Bronchial epithelial cell (primary cell): ENCODE data around the gene PRKCZ. TPM values are rescaled to one million over a fixed set of nuclear protein-coding genes. Genes with fewer than 3 reads are reported as not detected.

Experiments
- DNase-seq: peaks from one replicate; pipeline ENCODE4 v3.0.0-alpha.2; 2010; ENCODE audit warnings: low read depth
- FAIRE-seq: peaks from 2 replicates; lab custom pipeline; 2011; peaks lifted over from hg19 to GRCh38; lab: Jason Lieb, UNC
- H3K27me3 ChIP-seq: 2 replicates; pipeline ENCODE4 v1.5.1; 2011; ENCODE audit warnings: low read length; ENCODE audit not compliant: control insufficient read depth, insufficient read depth
- H3K36me3 ChIP-seq: 2 replicates; pipeline ENCODE4 v1.5.1; 2011; ENCODE audit warnings: low read length; ENCODE audit not compliant: control insufficient read depth, insufficient read depth
- H3K4me3 ChIP-seq: 2 replicates; pipeline ENCODE4 v1.5.1; 2011; ENCODE audit warnings: mild to moderate bottlenecking, low read depth, low read length, control low read depth
- total RNA-seq: library from RNA; depleted of rRNA; stranded (reverse); fragments of >200 nt; gene quantifications from 2 replicates; pipeline ENCODE4 v1.2.1, GENCODE V29; 2014
- TF ChIP-seq, protein P1 (sequence below): IDR thresholded peaks from 2 replicates; pipeline ENCODE4 v1.5.1; 2011; ENCODE audit warnings: mild to moderate bottlenecking, moderate library complexity, low read length, control low read depth, inconsistent platforms; ENCODE audit not compliant: insufficient read depth, severe bottlenecking

PRKCZ gene
- total RNA-seq, 1 donor from 2014 or later = 38.4 TPM

DNA sequence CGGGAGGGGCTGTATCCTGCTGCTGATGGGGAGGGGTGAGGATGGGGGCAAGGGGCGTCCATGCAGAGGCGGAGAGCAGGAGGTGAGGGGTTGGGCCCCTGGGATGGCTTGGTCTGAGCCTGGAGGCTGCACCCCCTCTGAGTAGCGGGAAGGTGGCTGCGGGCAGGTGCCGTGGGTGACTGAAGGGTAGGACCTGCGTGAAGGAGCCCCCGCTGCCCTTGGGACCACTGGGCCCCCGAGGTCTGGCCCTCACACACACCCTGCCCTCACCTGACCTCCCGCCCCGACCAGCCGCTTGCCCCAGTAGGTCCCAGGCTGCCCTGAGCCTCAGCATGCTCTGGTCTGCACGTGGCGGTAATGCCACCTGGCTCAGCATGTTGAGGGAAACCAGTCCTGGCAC, 165.1 kb downstream of the PRKCZ start:
- no peak for FAIRE-seq
- DNase-seq = no peak
- TF ChIP-seq, protein P1, sequence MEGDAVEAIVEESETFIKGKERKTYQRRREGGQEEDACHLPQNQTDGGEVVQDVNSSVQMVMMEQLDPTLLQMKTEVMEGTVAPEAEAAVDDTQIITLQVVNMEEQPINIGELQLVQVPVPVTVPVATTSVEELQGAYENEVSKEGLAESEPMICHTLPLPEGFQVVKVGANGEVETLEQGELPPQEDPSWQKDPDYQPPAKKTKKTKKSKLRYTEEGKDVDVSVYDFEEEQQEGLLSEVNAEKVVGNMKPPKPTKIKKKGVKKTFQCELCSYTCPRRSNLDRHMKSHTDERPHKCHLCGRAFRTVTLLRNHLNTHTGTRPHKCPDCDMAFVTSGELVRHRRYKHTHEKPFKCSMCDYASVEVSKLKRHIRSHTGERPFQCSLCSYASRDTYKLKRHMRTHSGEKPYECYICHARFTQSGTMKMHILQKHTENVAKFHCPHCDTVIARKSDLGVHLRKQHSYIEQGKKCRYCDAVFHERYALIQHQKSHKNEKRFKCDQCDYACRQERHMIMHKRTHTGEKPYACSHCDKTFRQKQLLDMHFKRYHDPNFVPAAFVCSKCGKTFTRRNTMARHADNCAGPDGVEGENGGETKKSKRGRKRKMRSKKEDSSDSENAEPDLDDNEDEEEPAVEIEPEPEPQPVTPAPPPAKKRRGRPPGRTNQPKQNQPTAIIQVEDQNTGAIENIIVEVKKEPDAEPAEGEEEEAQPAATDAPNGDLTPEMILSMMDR = no peak
- Histone ChIP-seq H3K27me3 (no peaks in the 10 kb centered on the region), H3K4me3 (no peak overlapping the region), H3K36me3 (no peaks in the 10 kb centered on the region)

DNA sequence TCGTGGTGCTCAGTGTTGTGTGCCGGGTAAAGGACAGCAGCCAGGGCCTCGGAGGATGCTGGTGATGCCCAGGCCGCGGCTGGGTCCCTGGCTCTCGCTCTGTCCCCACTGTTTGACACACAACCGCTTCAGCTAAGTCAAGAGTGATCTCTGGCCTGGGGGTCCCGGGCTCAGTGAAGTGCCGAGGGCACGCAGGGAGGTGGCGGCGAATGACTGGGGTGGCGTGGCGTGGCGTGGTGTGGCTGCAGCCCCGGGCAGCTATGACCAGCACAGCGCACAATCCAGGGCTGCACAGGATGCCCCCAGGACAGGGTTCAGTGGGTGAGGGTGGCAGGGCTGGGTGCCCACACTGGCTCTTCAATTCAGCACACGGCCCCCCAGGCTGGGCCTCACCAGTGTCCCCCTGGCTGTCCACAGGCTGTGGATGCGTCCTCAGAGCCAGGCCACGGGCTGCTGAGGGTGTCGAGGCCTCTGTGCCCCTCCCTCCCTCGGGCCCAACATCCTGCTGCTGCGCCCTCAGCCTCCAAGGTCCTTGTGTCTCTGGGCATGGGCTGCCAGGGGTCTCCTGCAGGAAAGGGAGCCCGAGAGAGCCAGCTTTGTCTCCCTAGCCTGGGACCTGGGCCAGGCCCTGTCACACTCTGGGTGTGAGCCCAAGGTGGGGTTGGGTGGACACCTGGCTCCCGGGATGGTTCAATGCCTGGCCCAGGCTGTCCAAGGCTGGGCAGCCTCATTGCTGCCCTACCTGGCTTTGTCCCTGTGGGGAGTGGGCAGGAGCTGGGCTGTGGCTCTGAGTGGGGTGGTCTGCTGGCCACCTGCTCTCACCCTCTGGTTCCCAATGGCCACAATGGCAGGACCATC, 165.9 kb downstream of the PRKCZ start:
- no peaks in the 10 kb centered on the region for H3K27me3 ChIP-seq
- no peaks in the 10 kb centered on the region for H3K36me3 ChIP-seq
- no peak overlapping the region for H3K4me3 ChIP-seq
- DNase-seq (no peak), FAIRE-seq (no peak)
- TF ChIP-seq, protein P1 = no peak

DNA sequence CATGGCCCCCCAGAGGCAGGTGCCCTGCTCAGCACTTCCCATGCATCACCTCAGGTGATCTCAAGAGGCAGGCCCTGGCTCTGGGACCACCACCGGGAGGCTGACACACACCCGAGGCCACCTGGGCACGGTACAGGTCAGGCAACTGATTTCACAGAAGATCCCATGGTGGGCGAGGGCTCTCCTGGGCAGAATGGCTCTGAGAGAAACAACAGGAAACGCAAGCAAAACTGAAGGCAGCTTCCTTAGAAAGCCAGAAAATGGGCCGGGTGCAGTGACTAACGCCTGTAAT, 166.5 kb downstream of the PRKCZ start:
- no peak overlapping the region for H3K4me3 ChIP-seq
- no peak for DNase-seq
- H3K36me3 ChIP-seq = no peaks in the 10 kb centered on the region
- FAIRE-seq = no peak
- H3K27me3 ChIP-seq = no peaks in the 10 kb centered on the region
- TF ChIP-seq, protein P1 = no peak

DNA sequence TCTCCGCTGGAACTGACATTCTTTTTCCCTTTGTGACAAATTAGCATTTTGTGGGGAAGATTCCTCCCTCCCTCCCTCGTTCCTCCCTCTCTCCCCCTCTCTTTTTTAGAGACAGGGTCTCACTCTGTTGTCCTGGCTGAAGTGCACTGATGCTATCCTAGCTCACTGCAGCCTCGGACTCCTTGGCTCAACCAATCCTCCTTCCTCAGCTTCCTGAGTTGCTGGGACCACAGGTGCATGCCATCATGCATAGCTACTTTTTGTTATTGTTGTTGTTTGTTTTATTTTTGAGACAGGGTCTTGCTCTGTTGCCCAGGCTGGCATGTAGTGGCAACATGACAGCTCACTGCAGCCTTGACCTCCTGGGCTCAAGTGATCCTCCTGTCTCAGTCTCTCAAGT, 171.1 kb downstream of the PRKCZ start:
- FAIRE-seq (no peak), DNase-seq (no peak)
- TF ChIP-seq, protein P1 = no peak
- Histone ChIP-seq H3K36me3 (no peaks in the 10 kb centered on the region), H3K4me3 (no peak overlapping the region), H3K27me3 (no peaks in the 10 kb centered on the region)

DNA sequence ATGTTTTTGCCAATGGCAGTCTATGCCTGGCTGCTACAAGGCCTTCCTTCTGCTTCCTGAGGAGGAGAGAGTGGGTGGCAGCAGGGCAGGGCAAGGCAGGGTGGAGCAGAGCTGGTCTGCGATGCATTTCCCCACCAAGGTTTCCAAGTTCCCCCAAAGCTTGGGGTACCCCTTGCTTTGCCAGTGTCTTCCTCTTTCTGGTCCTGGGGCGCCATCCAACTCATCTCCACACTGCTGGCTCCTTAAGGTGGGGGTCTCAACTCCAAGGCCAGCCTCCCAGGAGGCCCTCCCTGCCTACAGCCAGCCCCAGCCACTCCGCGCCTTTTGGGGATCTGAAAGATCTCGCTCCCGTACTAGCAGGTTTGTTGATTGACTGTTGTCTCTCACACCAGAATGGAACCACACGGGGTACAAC, 174.0 kb downstream of the PRKCZ start:
- H3K36me3 ChIP-seq = no peaks in the 10 kb centered on the region
- H3K27me3 ChIP-seq = no peaks in the 10 kb centered on the region
- H3K4me3 ChIP-seq = no peak overlapping the region
- TF ChIP-seq, protein P1 = no peak
- DNase-seq (no peak), FAIRE-seq (no peak)
